Hair follicle dermal papilla cell (primary cell): ENCODE measurements around the gene JCHAIN. TPM values are rescaled to one million over a fixed set of nuclear protein-coding genes. Genes with fewer than 3 reads are reported as not detected.

Source experiments
- small RNA-seq: library from RNA; depleted of rRNA; stranded (forward); fragments of <200 nt; gene quantifications from one replicate; pipeline ENCODE3, GENCODE V24; 2012
- total RNA-seq: library from RNA; depleted of rRNA; stranded (reverse); fragments of >200 nt; gene quantifications from 2 replicates; pipeline ENCODE4 v1.2.3, GENCODE V29; 2012

JCHAIN gene
- total RNA-seq: 1.3 and 2.4 TPM in 2 replicates

GRCh38 chr4:70666369-70666768, at the start of gene JCHAIN:
TSS of gene JCHAIN (minus strand) at chr4:70666508. CDS start at chr4:70666490, 18 bp downstream.

GRCh38 chr4:70687821-70688794, 21.8 kb upstream of the JCHAIN start, which contains the start of gene UTP3:
TSS of gene UTP3 (plus strand) at chr4:70688532. CDS start at chr4:70688678, 146 bp downstream.

GRCh38 chr4:70628444-70628843, 37.9 kb downstream of the JCHAIN start, which contains the start of gene ENAM:
TSS of gene ENAM (plus strand) at chr4:70628744. CDS start at chr4:70629501, 757 bp downstream.

Small RNA genes lying within 50 kb of the gene (small RNA-seq; reads per million reads assigned to genes)
- not detected for gene RNU6-520P
- gene RNU6-784P: 1.9 reads per million, percentile 43 among the genes with 10 or more reads in this experiment

Other genes with a start within 250 kb of the JCHAIN start
- gene MUC7, start 194.3 kb downstream of the JCHAIN start, total RNA-seq: not detected in 2 replicates
- not detected in 2 replicates for gene AMTN, start 147.9 kb downstream of the JCHAIN start, total RNA-seq
- not detected in 2 replicates for gene AMBN, start 74.3 kb downstream of the JCHAIN start, total RNA-seq
- under 0.01 TPM in 1 of 2 replicates, not detected in the other for gene ENAM, start 37.8 kb downstream of the JCHAIN start, total RNA-seq
- gene UTP3, start 22.0 kb upstream of the JCHAIN start, total RNA-seq: 11.3 and 14.1 TPM in 2 replicates
- 61.0 and 68.5 TPM in 2 replicates for gene RUFY3, start 55.5 kb upstream of the JCHAIN start, total RNA-seq
- 63.0 and 67.5 TPM in 2 replicates for gene GRSF1, start 173.4 kb upstream of the JCHAIN start, total RNA-seq
- gene MOB1B, start 235.9 kb upstream of the JCHAIN start, total RNA-seq: 11.9 and 13.3 TPM in 2 replicates